SKM-1 (cell line): ENCODE data around the gene PLEKHM3.

ENCODE experiments used
- DNase-seq: peaks from one replicate; lab custom pipeline; 2025; ENCODE audit not compliant: unreplicated experiment; lab: John Stamatoyannopoulos, UW

The PLEKHM3 gene

GRCh38 chr2:207802650-207803049, 222.7 kb downstream of the PLEKHM3 start:
- no peak for DNase-seq

GRCh38 chr2:207801259-207801658, 224.1 kb downstream of the PLEKHM3 start:
- DNase-seq, result no peak

GRCh38 chr2:207796585-207797350, 228.6 kb downstream of the PLEKHM3 start:
- no peak for DNase-seq

GRCh38 chr2:207792244-207792785, 233.0 kb downstream of the PLEKHM3 start:
- DNase-seq, result peak; percentile 75

- DNase-seq, result no peak
Observed at GRCh38 chr2:207791579-207792243, 233.6 kb downstream of the PLEKHM3 start.

- DNase-seq, result no peak
Observed at GRCh38 chr2:207790898-207791297, 234.4 kb downstream of the PLEKHM3 start.

- no peak for DNase-seq
Observed at GRCh38 chr2:207787800-207788199, 237.5 kb downstream of the PLEKHM3 start.

- peak; percentile 36 for DNase-seq
Observed at GRCh38 chr2:207787017-207787416, 238.3 kb downstream of the PLEKHM3 start.

- DNase-seq, result no peak
Observed at GRCh38 chr2:207784898-207785297, 240.4 kb downstream of the PLEKHM3 start.

GRCh38 chr2:207783514-207783913, 241.8 kb downstream of the PLEKHM3 start:
- DNase-seq, result no peak

- DNase-seq, result no peak
Observed at GRCh38 chr2:207782238-207783030, 242.9 kb downstream of the PLEKHM3 start.

- no peak for DNase-seq
Observed at GRCh38 chr2:207779523-207779922, 245.8 kb downstream of the PLEKHM3 start.

- DNase-seq, result no peak
Observed at GRCh38 chr2:207778298-207778882, 246.9 kb downstream of the PLEKHM3 start.

- no peak for DNase-seq
Observed at GRCh38 chr2:207777124-207777523, 248.2 kb downstream of the PLEKHM3 start.

GRCh38 chr2:207775473-207775872, 249.9 kb downstream of the PLEKHM3 start:
- DNase-seq, result no peak

GRCh38 chr2:207772844-207773205, 252.5 kb downstream of the PLEKHM3 start:
- no peak for DNase-seq

GRCh38 chr2:207772081-207772843, 253.1 kb downstream of the PLEKHM3 start:
- DNase-seq, result no peak

- no peak for DNase-seq
Observed at GRCh38 chr2:207771421-207771820, 253.9 kb downstream of the PLEKHM3 start.
